Measurements from ENCODE around the gene ABHD4. TPM values are rescaled to one million over a fixed set of nuclear protein-coding genes. Genes with fewer than 3 reads are reported as not detected.

Gene ABHD4
- total and polyA plus RNA-seq, 2 of the 4 experiments (the other 2 are of a cell fraction): 5.0 to 22.0 TPM

DNA sequence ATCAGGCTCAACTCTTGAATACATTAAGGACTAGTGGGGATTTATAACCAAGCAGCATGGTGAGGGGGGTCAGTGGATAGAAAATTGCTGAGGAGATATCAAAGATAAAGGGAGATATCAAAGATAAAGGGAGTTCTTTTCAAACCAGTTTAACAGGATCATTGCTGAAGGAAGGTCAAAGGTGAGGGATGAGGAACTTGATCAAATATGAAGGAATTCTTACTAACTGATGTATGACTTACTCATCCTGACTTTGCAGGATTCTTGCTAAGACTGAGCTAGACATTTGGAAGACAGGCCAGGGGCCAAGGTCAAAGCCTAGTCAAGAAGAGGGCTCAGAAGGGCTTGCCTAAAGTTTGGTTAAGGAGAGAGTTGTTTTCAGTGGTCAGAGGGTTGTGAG is 4.8 kb downstream of the ABHD4 start:
- H3K27me3 ChIP-seq (ENCODE audit: control insufficient read depth, insufficient read depth, low read length): no peaks in the 10 kb centered on the region
- H4K91ac ChIP-seq (ENCODE audit: insufficient read depth, low read depth, low read length): no peak overlapping the region
- no peak overlapping the region for H3K23ac ChIP-seq (ENCODE audit: low read depth, low read length)
- H3K36me3 ChIP-seq (ENCODE audit: control insufficient read depth, insufficient read depth, low read length): peaks cover 49% of the 10 kb centered on the region
- H2AK9ac ChIP-seq (replicated peaks; ENCODE audit: low read depth, low read length, poor library complexity): peak overlapping the region; percentile 44
- H2AFZ ChIP-seq (replicated peaks; ENCODE audit: low read length, poor library complexity): no peak overlapping the region
- in situ Hi-C loops (cut with MboI; ENCODE audit: low sequenced_read_pairs): no loop called here
- H3K9ac ChIP-seq (ENCODE audit: low read depth, low read length): no peak overlapping the region
- ChIA-PET CTCF (interaction anchor here (1.4 kb wide), 1 partner anchor 33 kb away, joined by 3 read pairs; no protein-coding TSS in a partner anchor), POLR2A (ENCODE audit: unreplicated experiment) (interaction anchor here (0.6 kb wide), 1 partner anchor 13 kb away, joined by 3 read pairs; no protein-coding TSS in a partner anchor)
- no peak overlapping the region for H2AK5ac ChIP-seq (ENCODE audit: low read depth, low read length)
- H3K4me3 ChIP-seq (ENCODE audit: insufficient read depth, low read depth, low read length): no peak overlapping the region
- BruUV-seq (replicated peaks): no TSS peak
- H4K5ac ChIP-seq (ENCODE audit: low read depth, low read length): no peak overlapping the region
- no peak for ATAC-seq (ENCODE audit: low read depth)
- H4K8ac ChIP-seq (ENCODE audit: low read depth in 2 of 2, low read length in 2 of 2): no peak overlapping the region
- no peak overlapping the region for H3K27ac ChIP-seq (ENCODE audit: insufficient read depth, low read length)
- H3K79me1 ChIP-seq (ENCODE audit: low read depth in 1 of 2, low read length in 2 of 2): peaks cover 13 to 34% of the 10 kb centered on the region in 2 experiments
- H3K9me3 ChIP-seq (ENCODE audit: control insufficient read depth, insufficient read depth, low read length): no peaks in the 10 kb centered on the region
- peak; percentile 57 for DNase-seq
- peaks cover 15% of the 10 kb centered on the region for H3K9me1 ChIP-seq (ENCODE audit: insufficient read depth, low read length)
- no peak overlapping the region for H3K56ac ChIP-seq (ENCODE audit: extremely low read depth, insufficient read depth, low read length)
- H3K4me1 ChIP-seq (ENCODE audit: control insufficient read depth, insufficient read depth, low read length): peaks cover 9% of the 10 kb centered on the region
- H4K20me1 ChIP-seq (ENCODE audit: insufficient read depth, low read length): no peaks in the 10 kb centered on the region; the same call in 1 of the 2 replicates
- peak overlapping the region; percentile 37 for H2BK120ac ChIP-seq (ENCODE audit: low read depth, low read length)
- H3K14ac ChIP-seq (replicated peaks; ENCODE audit: low read depth, low read length): no peak overlapping the region
- dilution Hi-C loops (cut with HindIII; ENCODE audit: low sequenced_read_pairs, unreplicated experiment): no loop called here
- H2BK20ac ChIP-seq (ENCODE audit: low read depth, low read length): peak overlapping the region; percentile 25; the same call in 1 of the 2 replicates
- no peak for TF ChIP-seq CHD1 (IDR thresholded peaks at IDR 0.05; ENCODE audit: low read depth, low read length)
- TF ChIP-seq, protein P1, sequence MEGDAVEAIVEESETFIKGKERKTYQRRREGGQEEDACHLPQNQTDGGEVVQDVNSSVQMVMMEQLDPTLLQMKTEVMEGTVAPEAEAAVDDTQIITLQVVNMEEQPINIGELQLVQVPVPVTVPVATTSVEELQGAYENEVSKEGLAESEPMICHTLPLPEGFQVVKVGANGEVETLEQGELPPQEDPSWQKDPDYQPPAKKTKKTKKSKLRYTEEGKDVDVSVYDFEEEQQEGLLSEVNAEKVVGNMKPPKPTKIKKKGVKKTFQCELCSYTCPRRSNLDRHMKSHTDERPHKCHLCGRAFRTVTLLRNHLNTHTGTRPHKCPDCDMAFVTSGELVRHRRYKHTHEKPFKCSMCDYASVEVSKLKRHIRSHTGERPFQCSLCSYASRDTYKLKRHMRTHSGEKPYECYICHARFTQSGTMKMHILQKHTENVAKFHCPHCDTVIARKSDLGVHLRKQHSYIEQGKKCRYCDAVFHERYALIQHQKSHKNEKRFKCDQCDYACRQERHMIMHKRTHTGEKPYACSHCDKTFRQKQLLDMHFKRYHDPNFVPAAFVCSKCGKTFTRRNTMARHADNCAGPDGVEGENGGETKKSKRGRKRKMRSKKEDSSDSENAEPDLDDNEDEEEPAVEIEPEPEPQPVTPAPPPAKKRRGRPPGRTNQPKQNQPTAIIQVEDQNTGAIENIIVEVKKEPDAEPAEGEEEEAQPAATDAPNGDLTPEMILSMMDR (conservative IDR thresholded peaks at IDR 0.05; ENCODE audit: low read depth, low read length): no peak
- no peak for TF ChIP-seq CEBPB (IDR thresholded peaks at IDR 0.05; ENCODE audit: low read depth, low read length)
- no peak for TF ChIP-seq MAZ (IDR thresholded peaks at IDR 0.05; ENCODE audit: borderline replicate concordance, low read depth, low read length)
- TF ChIP-seq, protein P2, sequence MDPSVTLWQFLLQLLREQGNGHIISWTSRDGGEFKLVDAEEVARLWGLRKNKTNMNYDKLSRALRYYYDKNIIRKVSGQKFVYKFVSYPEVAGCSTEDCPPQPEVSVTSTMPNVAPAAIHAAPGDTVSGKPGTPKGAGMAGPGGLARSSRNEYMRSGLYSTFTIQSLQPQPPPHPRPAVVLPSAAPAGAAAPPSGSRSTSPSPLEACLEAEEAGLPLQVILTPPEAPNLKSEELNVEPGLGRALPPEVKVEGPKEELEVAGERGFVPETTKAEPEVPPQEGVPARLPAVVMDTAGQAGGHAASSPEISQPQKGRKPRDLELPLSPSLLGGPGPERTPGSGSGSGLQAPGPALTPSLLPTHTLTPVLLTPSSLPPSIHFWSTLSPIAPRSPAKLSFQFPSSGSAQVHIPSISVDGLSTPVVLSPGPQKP (IDR thresholded peaks at IDR 0.05; ENCODE audit: borderline replicate concordance, low read depth, low read length): no peak
- TF ChIP-seq NFE2L2 (IDR thresholded peaks at IDR 0.05; ENCODE audit: low read depth, low read length): no peak
- TF ChIP-seq FOS (IDR thresholded peaks at IDR 0.05; ENCODE audit: low read depth, low read length): no peak
- TF ChIP-seq POLR2A (IDR thresholded peaks at IDR 0.05; ENCODE audit: low read depth, low read length): no peak
- no peak for TF ChIP-seq RFX5 (IDR thresholded peaks at IDR 0.05; ENCODE audit: low read depth, low read length)
- H2BK15ac ChIP-seq (ENCODE audit: low read depth, low read length): no peak overlapping the region
- no peak overlapping the region for H3K18ac ChIP-seq (ENCODE audit: low read depth, low read length)
- no peak overlapping the region for H2BK5ac ChIP-seq (ENCODE audit: low read depth, low read length, poor library complexity, severe bottlenecking)
- no peak overlapping the region for H3K4me2 ChIP-seq (ENCODE audit: low read depth, low read length)
- intact Hi-C loops (cut with micrococcal nuclease): no loop called here
- H3K4ac ChIP-seq (ENCODE audit: low read depth, low read length): peak overlapping the region; percentile 49
